Ovary (tissue), 3 donors: ENCODE measurements around the gene RPS6KA4.

ENCODE experiments used
- CTCF ChIP-seq, 3 donors: fragments of 450-650 bp in 2 of 3; fragments of 200-600 bp in 1 of 3; IDR thresholded peaks; one replicate each; pipeline versions ENCODE4 v1.5.1 to v1.8.0; 2016 to 2022; ENCODE audit warnings: antibody characterized with exemption in 3 of 3, mild to moderate bottlenecking in 1 of 3
- EP300 ChIP-seq: sonication (generic); formaldehyde crosslinking; IDR thresholded peaks from one replicate; pipeline ENCODE4 v1.6.1; 2017; ENCODE audit warnings: antibody characterized with exemption
- donor health status: DM: no; HTN: no; CAD: no.

- TF ChIP-seq CTCF (IDR thresholded peaks at IDR 0.05) = no peak
- no peak for TF ChIP-seq EP300
Measured at GRCh38 chr11:64407221-64407620, 48.3 kb downstream of the RPS6KA4 start.
